ENCODE data around the gene SH3RF2. TPM values are rescaled to one million over a fixed set of nuclear protein-coding genes. Genes with fewer than 3 reads are reported as not detected.

SH3RF2 gene
- total and polyA plus RNA-seq, 4 donors: 1.0 to 10.5 (median 4.9) TPM

DNA sequence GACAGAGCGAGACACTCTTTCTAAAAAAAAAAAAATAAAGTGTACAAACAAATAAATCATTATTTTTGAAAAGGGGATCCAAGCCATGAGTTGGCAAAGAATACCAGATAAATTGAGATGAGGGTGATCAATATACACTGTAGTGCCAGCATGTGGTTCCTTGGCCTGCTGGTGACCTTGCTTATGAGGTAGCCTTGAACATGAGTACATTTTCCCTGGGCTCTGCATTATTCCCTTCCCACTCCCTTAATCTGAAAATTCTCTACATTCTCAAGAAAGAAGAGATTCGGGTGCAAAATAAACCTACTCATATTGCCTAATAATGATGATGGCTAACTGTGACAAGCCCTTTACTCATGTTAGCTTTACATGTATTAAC, 33.3 kb downstream of the SH3RF2 start:
- Histone ChIP-seq H3K4me1 (ENCODE audit: control insufficient read depth in 4 of 4, insufficient read depth in 4 of 4, low read length in 3 of 4) (peaks cover 0 to 24% (median 15%) of the 10 kb centered on the region in 4 donors), H3K9ac (ENCODE audit: low read depth in 1 of 2, low read length in 2 of 2) (no peak overlapping the region), H3K27me3 (ENCODE audit: control insufficient read depth in 4 of 4, insufficient read depth in 4 of 4, low read length in 3 of 4) (no peaks in the 10 kb centered on the region), H3K27ac (ENCODE audit: low read depth in 1 of 2, low read length in 2 of 2) (no peak overlapping the region), H3K36me3 (ENCODE audit: control insufficient read depth in 4 of 4, insufficient read depth in 3 of 4, low read depth in 1 of 4, low read length in 3 of 4) (no peaks in the 10 kb centered on the region), H3K4me3 (ENCODE audit: low read depth in 1 of 3, low read length in 3 of 3) (no peak overlapping the region), H3K9me3 (ENCODE audit: control insufficient read depth in 4 of 4, low read length in 3 of 4) (no peaks in the 10 kb centered on the region)
- TF ChIP-seq RXRA (IDR thresholded peaks at IDR 0.05): no peak
- TF ChIP-seq, protein P1, sequence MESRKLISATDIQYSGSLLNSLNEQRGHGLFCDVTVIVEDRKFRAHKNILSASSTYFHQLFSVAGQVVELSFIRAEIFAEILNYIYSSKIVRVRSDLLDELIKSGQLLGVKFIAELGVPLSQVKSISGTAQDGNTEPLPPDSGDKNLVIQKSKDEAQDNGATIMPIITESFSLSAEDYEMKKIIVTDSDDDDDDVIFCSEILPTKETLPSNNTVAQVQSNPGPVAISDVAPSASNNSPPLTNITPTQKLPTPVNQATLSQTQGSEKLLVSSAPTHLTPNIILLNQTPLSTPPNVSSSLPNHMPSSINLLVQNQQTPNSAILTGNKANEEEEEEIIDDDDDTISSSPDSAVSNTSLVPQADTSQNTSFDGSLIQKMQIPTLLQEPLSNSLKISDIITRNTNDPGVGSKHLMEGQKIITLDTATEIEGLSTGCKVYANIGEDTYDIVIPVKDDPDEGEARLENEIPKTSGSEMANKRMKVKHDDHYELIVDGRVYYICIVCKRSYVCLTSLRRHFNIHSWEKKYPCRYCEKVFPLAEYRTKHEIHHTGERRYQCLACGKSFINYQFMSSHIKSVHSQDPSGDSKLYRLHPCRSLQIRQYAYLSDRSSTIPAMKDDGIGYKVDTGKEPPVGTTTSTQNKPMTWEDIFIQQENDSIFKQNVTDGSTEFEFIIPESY (IDR thresholded peaks at IDR 0.05): no peak
- TF ChIP-seq ATF3 (IDR thresholded peaks at IDR 0.05): no peak
- no peak for TF ChIP-seq YY1 (IDR thresholded peaks at IDR 0.05)
- TF ChIP-seq EGR1 (IDR thresholded peaks at IDR 0.05; ENCODE audit: low read depth in 2 of 2): no peak
- no peak for TF ChIP-seq NR2F2 (IDR thresholded peaks at IDR 0.05)
- TF ChIP-seq HNF4A (conservative IDR thresholded peaks at IDR 0.05): no peak
- TF ChIP-seq SP1 (IDR thresholded peaks at IDR 0.05): no peak
- TF ChIP-seq HNF4G (IDR thresholded peaks at IDR 0.05): no peak
- TF ChIP-seq TAF1 (conservative IDR thresholded peaks at IDR 0.05): no peak
- TF ChIP-seq, protein P2, sequence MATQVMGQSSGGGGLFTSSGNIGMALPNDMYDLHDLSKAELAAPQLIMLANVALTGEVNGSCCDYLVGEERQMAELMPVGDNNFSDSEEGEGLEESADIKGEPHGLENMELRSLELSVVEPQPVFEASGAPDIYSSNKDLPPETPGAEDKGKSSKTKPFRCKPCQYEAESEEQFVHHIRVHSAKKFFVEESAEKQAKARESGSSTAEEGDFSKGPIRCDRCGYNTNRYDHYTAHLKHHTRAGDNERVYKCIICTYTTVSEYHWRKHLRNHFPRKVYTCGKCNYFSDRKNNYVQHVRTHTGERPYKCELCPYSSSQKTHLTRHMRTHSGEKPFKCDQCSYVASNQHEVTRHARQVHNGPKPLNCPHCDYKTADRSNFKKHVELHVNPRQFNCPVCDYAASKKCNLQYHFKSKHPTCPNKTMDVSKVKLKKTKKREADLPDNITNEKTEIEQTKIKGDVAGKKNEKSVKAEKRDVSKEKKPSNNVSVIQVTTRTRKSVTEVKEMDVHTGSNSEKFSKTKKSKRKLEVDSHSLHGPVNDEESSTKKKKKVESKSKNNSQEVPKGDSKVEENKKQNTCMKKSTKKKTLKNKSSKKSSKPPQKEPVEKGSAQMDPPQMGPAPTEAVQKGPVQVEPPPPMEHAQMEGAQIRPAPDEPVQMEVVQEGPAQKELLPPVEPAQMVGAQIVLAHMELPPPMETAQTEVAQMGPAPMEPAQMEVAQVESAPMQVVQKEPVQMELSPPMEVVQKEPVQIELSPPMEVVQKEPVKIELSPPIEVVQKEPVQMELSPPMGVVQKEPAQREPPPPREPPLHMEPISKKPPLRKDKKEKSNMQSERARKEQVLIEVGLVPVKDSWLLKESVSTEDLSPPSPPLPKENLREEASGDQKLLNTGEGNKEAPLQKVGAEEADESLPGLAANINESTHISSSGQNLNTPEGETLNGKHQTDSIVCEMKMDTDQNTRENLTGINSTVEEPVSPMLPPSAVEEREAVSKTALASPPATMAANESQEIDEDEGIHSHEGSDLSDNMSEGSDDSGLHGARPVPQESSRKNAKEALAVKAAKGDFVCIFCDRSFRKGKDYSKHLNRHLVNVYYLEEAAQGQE (IDR thresholded peaks at IDR 0.05): no peak
- TF ChIP-seq JUND (IDR thresholded peaks at IDR 0.05): no peak
- DNase-seq (ENCODE audit: low spot score): no peak
- WGBS: 44% methylated on average over 2 of the region's 2 CpGs

DNA sequence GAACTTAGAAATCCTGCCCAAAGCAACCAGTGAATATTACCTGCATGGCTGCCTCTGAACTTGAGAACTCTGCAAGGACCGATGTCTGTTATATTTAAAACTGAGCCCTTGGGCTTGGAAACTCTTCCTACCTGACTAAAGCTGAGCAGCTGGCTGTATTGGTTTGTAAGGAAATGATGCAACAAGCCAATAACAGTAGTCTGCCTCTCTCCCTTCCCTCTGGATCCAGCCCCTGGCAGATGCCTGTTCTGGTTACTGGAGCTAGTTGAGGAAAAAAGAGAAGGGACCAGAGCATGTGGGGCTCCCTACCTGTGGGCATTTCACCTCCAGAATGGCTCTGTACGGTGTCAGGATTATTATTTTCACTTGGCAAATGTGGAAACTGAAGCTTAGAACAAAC, 34.7 kb downstream of the SH3RF2 start:
- no peak for DNase-seq (ENCODE audit: low spot score)
- Histone ChIP-seq H3K27ac (ENCODE audit: low read depth in 1 of 2, low read length in 2 of 2) (no peak overlapping the region), H3K4me3 (ENCODE audit: low read depth in 1 of 3, low read length in 3 of 3) (no peak overlapping the region), H3K9me3 (ENCODE audit: control insufficient read depth in 4 of 4, low read length in 3 of 4) (no peaks in the 10 kb centered on the region), H3K9ac (ENCODE audit: low read depth in 1 of 2, low read length in 2 of 2) (no peak overlapping the region), H3K4me1 (ENCODE audit: control insufficient read depth in 4 of 4, insufficient read depth in 4 of 4, low read length in 3 of 4) (peaks cover 4 to 33% (median 22%) of the 10 kb centered on the region in 4 donors), H3K36me3 (ENCODE audit: control insufficient read depth in 4 of 4, insufficient read depth in 3 of 4, low read depth in 1 of 4, low read length in 3 of 4) (no peaks in the 10 kb centered on the region), H3K27me3 (ENCODE audit: control insufficient read depth in 4 of 4, insufficient read depth in 4 of 4, low read length in 3 of 4) (no peaks in the 10 kb centered on the region)
- no peak for TF ChIP-seq FOXA1 (IDR thresholded peaks at IDR 0.05)
- TF ChIP-seq YY1 (IDR thresholded peaks at IDR 0.05): no peak
- no peak for TF ChIP-seq JUND (IDR thresholded peaks at IDR 0.05)
- no peak for TF ChIP-seq SP1 (IDR thresholded peaks at IDR 0.05)
- TF ChIP-seq NR2F2 (IDR thresholded peaks at IDR 0.05): no peak
- 95% methylated on average over 2 of the region's 2 CpGs for WGBS

DNA sequence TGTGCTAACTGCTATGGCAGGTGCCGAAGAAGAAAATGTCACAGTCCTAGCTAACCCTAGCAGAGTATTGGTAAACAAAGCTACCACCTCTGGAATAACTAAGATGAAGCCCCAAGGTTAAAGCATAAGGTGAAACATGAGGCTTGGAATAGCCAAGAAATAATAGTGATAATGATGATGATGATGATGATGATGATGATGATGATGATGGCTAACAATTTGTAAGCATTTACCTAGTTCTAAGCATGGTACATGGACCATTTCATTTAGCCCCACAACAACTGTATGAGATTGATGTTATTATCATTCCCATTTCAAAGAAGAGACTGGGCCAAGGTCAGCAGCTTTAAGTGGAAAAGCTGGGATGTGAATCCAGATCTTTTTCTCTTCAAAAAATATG, 35.3 kb downstream of the SH3RF2 start:
- H3K27ac ChIP-seq (ENCODE audit: low read depth in 1 of 2, low read length in 2 of 2): no peak overlapping the region
- H3K9ac ChIP-seq (ENCODE audit: low read depth in 1 of 2, low read length in 2 of 2): no peak overlapping the region
- peaks cover 4 to 36% (median 28%) of the 10 kb centered on the region in 4 donors for H3K4me1 ChIP-seq (ENCODE audit: control insufficient read depth in 4 of 4, insufficient read depth in 4 of 4, low read length in 3 of 4)
- H3K36me3 ChIP-seq (ENCODE audit: control insufficient read depth in 4 of 4, insufficient read depth in 3 of 4, low read depth in 1 of 4, low read length in 3 of 4): no peaks in the 10 kb centered on the region
- H3K27me3 ChIP-seq (ENCODE audit: control insufficient read depth in 4 of 4, insufficient read depth in 4 of 4, low read length in 3 of 4): no peaks in the 10 kb centered on the region
- no peak for DNase-seq (ENCODE audit: low spot score)
- no peaks in the 10 kb centered on the region for H3K9me3 ChIP-seq (ENCODE audit: control insufficient read depth in 4 of 4, low read length in 3 of 4)
- WGBS: 100% methylated on average over 1 of the region's 1 CpG
- no peak overlapping the region for H3K4me3 ChIP-seq (ENCODE audit: low read depth in 1 of 3, low read length in 3 of 3)
- no peak for TF ChIP-seq SP1 (IDR thresholded peaks at IDR 0.05)
- no peak for TF ChIP-seq NR2F2 (IDR thresholded peaks at IDR 0.05)
- no peak for TF ChIP-seq FOXA1 (IDR thresholded peaks at IDR 0.05)
- no peak for TF ChIP-seq TAF1 (conservative IDR thresholded peaks at IDR 0.05)
- TF ChIP-seq EGR1 (IDR thresholded peaks at IDR 0.05; ENCODE audit: low read depth in 2 of 2): no peak
- no peak for TF ChIP-seq CTCF (IDR thresholded peaks at IDR 0.05; ENCODE audit: low read depth, low read length, missing input control)
- no peak for TF ChIP-seq JUND (IDR thresholded peaks at IDR 0.05)
- TF ChIP-seq YY1 (IDR thresholded peaks at IDR 0.05): no peak
- TF ChIP-seq HNF4G (IDR thresholded peaks at IDR 0.05): no peak
- TF ChIP-seq RXRA (IDR thresholded peaks at IDR 0.05): no peak
- no peak for TF ChIP-seq FOXA2 (IDR thresholded peaks at IDR 0.05)
- TF ChIP-seq ATF3 (IDR thresholded peaks at IDR 0.05): no peak
- TF ChIP-seq GABPA (IDR thresholded peaks at IDR 0.05 in 1 of 2, conservative IDR thresholded peaks at IDR 0.05 in 1 of 2): no peak

Measured in liver (tissue), 9 donors.